GM12892 (cell line): ENCODE data around the gene SMIM36.

Experiments used
- POLR2A ChIP-seq: IDR thresholded peaks from 2 replicates; pipeline ENCODE4 v1.6.1; 2011; ENCODE audit warnings: low read depth, low read length, control low read depth
- POLR2AphosphoS5 ChIP-seq: IDR thresholded peaks from 2 replicates; pipeline ENCODE4 v1.6.1; 2011; ENCODE audit warnings: low read depth, low read length, control low read depth

- TF ChIP-seq POLR2A, result no peak
- no peak for TF ChIP-seq POLR2AphosphoS5
Observed at GRCh38 chr17:55424893-55425540, 86.2 kb downstream of the SMIM36 start.
